ENCODE measurements around the gene RHBDD1.

RHBDD1 gene

GRCh38 chr2:226911932-226912331 is 76.1 kb downstream of the RHBDD1 start:
- H3K4me3 ChIP-seq (ENCODE audit: low read depth, low read length): no peak overlapping the region
- peak; percentile 62 for DNase-seq (ENCODE audit: low read depth)
- no peak for TF ChIP-seq CTCF (conservative IDR thresholded peaks at IDR 0.05; ENCODE audit: low read depth, low read length)

GRCh38 chr2:226913641-226914040 is 77.8 kb downstream of the RHBDD1 start:
- no peak for TF ChIP-seq CTCF (conservative IDR thresholded peaks at IDR 0.05; ENCODE audit: low read depth, low read length)
- H3K4me3 ChIP-seq (ENCODE audit: low read depth, low read length): no peak overlapping the region
- DNase-seq (ENCODE audit: low read depth): no peak

- no peak overlapping the region for H3K4me3 ChIP-seq (ENCODE audit: low read depth, low read length)
- peak; percentile 84 for DNase-seq (ENCODE audit: low read depth)
- TF ChIP-seq CTCF (conservative IDR thresholded peaks at IDR 0.05; ENCODE audit: low read depth, low read length): no peak
Observed at GRCh38 chr2:226915846-226916360, 80.0 kb downstream of the RHBDD1 start.

GRCh38 chr2:226916669-226917068 is 80.8 kb downstream of the RHBDD1 start:
- H3K4me3 ChIP-seq (ENCODE audit: low read depth, low read length): no peak overlapping the region
- TF ChIP-seq CTCF (conservative IDR thresholded peaks at IDR 0.05; ENCODE audit: low read depth, low read length): no peak
- no peak for DNase-seq (ENCODE audit: low read depth)

- TF ChIP-seq CTCF (conservative IDR thresholded peaks at IDR 0.05; ENCODE audit: low read depth, low read length): no peak
- H3K4me3 ChIP-seq (ENCODE audit: low read depth, low read length): no peak overlapping the region
- no peak for DNase-seq (ENCODE audit: low read depth)
Observed at GRCh38 chr2:226932443-226932842, 96.6 kb downstream of the RHBDD1 start.

- TF ChIP-seq CTCF (conservative IDR thresholded peaks at IDR 0.05; ENCODE audit: low read depth, low read length): no peak
- H3K4me3 ChIP-seq (ENCODE audit: low read depth, low read length): no peak overlapping the region
- no peak for DNase-seq (ENCODE audit: low read depth)
Observed at GRCh38 chr2:226934546-226935201, 98.8 kb downstream of the RHBDD1 start.

Data from choroid plexus epithelial cell (primary cell).